Hematopoietic multipotent progenitor cell treated with erythropoietin and hydrocortisone succinate and interleukin-3 and kit ligand, for 6 days (in vitro differentiated cells): ENCODE measurements around the gene TNIP1.

Experiments
- DNase-seq: peaks from one replicate; pipeline ENCODE4 v3.0.0-alpha.2; 2015

TNIP1 gene

DNA sequence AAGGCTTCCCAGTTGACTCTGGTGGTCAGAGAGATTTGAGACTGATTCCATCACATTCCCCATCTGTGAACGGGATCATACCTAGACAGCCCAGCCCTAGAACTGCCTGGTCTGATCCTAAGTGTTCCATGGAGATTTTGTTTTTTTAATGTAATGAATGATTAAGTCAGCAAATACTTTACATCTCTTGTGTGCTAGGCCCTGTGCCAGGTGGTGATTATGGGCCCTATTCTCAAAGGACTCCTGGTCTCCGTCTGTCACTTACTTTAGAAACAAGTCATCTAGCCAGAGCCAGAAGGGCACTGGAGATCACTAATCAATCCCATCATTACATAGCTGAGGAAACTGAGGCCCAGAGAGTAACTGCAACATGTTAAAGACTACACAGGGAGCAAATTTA is 61.5 kb downstream of the TNIP1 start:
- DNase-seq: no peak

DNA sequence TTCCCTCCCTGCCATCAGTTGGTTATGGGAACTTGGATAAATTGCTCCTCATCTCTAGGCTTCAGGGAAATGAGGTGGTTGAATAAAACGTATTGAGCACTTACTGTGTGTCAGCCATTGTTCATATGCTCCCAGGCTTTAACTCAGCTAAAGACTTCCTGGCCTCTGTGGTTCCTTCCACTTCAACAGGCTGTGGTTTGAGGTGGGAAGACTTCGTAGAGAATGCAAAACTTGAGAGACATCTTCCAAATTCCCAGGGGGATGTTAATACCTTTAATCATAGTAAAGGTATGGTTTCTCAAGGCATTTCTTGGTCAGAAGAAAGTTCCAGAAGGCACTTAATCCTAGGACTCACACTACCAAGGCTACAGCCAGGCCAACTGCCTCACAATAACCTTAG is 62.0 kb downstream of the TNIP1 start:
- no peak for DNase-seq

- no peak for DNase-seq
Measured at GRCh38 chr5:151017897-151018296, 62.9 kb downstream of the TNIP1 start.

DNA sequence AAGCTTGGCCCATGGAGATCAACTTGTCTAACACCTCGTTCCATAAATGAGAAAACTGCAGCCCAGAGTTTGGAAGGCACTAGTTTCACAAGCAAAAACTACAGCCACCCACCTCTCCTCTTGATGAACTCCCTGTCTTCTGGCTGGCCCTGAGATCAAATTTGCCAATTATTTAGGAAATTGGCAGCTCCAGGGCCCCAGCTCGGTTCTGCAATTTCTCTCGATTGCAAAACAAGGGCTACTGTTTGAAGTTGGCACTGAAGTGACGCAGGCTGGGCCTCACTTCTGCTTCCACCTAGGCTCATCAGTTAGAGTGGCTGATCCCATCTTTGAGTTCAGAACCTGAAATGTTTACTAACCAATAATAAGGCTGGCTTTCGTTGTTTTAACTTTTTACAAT is 64.1 kb downstream of the TNIP1 start:
- peak; percentile 53 for DNase-seq

DNA sequence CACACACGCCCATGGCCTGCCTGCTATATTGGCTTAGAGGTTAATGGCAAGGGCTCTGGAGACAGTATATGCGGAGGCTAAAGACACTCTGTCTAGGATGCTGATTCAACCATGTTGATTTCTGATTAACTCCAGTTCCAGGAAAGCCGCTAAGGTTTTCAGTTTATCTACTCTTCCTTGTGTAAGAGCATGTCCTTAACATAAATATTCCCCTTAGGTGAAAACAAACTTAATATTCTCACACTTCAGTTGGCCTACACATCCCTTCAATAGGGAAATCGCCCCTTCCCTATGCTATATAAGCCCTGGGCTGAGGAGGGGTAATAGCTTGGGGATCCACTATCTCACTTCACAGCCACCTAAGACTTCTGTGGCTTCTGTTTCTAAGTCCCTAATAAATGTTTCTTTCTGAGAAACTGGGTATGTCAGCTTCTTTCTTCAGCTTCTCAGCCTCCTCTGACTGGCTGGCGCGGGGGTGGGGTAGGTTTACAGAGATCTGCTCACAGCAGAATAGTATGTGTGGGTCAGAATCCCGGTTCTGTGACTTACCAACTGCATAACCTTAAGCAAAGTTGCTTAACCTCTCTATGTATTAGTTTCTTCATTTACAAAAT is 64.8 kb downstream of the TNIP1 start:
- peak; percentile 26 for DNase-seq

- DNase-seq: no peak
Measured at GRCh38 chr5:151014680-151015343, 66.0 kb downstream of the TNIP1 start.

DNA sequence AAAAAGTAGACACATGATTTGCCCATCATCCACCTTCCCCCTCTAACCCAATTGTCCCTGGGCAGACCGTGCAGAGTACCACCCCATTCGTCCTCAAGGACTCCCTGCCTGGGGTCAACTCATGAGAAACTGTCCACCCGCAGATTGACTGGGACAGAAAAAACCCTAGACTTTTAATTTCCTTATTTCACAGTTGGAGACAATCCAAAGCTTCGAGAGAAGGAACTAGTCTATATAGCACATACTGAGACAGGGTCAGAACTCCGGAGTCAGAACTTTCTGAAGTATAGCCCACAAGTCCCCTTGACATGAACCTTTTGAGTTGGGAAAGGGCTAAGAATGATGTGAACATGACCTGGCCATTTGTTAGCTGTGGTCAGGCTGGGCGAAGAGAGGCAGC is 68.0 kb downstream of the TNIP1 start:
- no peak for DNase-seq

- DNase-seq: no peak
Measured at GRCh38 chr5:151008906-151009305, 71.9 kb downstream of the TNIP1 start.

DNA sequence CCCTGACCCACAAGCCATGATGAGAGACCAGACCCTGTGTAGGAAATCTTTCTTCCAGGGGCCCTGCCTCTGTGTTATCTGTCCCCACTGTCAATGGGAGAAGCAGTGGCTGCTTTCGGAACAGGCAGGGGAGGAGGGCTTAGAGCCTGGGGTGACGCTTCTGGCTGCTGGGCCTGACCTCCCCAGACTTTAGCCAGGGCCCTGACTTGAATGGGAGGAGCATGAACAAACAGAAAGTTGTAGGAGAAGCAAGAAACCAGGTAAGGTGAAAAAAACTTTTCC is 72.7 kb downstream of the TNIP1 start:
- DNase-seq: no peak

GRCh38 chr5:151007430-151008209 is 73.2 kb downstream of the TNIP1 start:
- DNase-seq: no peak

GRCh38 chr5:151006704-151007334 is 74.0 kb downstream of the TNIP1 start:
- DNase-seq: no peak

DNA sequence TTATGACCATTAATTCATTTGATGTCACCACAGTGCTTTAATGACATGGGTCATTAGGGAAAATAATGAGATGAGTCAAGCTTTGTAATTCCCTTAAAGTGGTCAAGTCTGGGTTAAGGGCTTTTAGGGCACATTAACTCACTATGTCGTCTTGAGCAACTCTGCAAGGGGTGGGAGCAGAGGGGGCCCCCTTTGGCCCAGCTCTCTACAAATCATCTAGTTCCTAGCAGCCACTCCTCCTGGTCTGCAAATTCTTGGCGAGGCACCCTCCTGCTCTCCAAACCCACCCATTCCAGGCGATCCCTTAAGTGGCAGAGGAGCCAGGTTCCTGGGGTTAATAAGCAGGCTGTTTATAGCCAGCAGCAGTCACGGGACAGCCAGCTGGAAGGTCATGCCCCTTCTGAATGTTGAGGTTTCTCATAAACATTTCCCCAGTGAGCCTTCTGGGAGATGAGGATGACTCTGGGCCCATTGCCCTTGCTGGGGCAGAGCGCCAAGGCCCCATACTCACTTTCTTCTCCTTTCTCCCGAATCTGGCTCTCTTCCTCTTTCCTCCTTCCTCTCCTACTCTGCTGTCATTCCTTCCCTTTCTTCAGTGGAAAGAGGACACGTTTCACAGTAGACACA is 74.8 kb downstream of the TNIP1 start:
- no peak for DNase-seq

DNA sequence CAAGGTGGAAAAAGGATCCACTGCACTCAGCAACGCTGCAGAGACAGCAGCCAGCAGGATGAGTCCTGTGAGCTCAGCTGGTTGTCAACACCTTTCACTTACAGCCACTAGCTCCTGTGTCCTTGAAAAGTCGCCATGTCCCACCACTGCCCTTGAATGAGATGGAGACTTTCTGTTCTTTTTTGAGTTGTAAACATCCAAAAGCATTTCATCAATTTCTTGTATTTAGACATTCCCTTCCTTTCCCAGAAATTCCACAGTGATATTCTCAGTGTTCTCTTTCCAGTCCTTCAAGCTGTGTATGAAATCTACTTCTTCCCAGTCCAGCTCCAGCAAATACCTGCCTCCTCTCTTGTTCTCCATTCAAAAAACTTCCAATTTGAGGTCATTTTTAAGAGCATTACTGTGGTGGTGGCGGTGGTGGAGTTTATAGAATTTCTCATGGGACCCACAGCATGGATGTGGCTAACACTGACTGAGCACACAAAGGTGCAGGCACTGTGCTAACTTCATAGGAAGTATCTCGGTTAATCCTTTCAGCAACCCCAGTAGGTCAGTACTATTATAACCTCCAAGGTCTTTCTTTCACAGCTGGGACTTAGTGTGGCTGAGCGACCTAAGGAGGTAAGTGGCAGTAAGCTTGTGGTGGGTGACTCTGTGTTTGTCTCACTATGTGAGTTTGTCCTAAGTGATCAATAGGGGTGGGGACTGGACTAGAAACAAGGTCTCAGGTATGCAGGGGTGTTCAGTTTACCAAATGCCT is 75.5 kb downstream of the TNIP1 start:
- DNase-seq: no peak

DNA sequence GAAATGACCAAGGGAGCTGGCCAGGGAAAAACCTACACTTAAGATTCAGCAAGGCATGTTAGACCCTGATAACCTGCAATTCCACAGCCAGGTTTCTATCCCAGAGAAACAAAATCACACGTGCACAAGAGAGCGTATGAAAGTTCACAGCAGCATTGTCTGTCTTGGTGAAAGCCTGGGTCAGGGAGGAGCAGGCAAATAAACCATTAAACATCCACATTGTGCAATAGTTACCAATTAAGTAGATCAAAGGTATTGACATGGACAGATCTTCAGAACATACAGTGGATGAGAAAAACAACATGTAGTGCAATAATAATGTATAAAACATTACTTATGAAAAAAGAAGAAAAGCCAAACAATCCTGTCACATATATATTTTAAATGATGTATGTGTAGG is 76.3 kb downstream of the TNIP1 start:
- DNase-seq: no peak

DNA sequence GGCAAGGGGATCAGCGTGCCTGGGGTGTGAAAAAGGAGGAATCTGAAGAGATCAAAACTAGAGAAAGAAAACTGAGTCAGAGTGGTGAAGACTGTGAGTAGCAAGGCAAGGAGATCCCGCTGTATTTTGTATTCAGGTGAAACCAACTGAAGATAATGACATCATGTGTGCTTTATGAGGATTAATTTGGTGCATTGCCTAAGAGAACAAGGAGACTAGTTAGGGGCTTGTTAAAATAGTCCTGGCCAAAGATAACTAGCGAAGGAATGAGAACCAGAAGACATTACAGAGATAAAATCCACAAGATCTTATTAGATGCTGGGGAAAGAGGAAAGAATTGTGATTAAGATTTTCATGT is 77.4 kb downstream of the TNIP1 start:
- no peak for DNase-seq

DNA sequence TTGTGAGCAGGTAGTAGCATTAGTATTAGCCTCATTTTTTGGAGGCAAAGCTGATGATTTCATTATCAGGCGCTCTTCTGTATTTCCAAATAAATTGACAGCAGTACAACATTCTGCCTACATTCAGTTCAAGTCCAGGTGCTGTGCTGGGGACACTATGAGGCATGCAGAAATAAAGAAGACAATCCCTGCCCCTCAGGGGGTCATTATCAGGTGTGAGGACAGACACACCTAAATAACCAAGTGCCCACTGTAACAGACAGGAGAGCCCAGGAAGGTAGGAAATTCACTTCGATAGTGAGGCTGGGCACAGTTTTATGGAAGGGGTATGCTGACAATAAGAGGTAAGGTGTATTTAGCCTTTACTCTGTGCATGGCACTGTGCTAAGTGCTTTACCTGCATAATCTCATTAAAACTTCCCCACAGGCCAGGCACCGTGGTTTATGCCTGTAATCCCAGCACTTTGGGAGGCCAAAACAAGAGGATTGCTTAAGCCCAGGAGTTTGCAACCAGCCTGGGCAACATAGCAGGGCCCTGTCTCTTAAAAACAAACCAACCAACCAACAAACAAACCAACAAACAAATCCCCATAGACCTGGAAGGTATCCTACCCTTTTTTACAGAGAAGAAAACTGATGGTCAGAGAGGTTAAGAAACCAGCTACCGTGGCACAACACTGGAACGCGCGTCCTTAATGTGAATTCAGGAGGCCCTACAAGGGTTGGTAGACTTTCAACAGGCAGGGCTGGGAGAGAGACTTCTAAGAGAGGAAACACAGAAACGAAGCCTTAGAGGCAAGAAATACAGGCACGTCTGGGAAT is 77.9 kb downstream of the TNIP1 start:
- no peak for DNase-seq

DNA sequence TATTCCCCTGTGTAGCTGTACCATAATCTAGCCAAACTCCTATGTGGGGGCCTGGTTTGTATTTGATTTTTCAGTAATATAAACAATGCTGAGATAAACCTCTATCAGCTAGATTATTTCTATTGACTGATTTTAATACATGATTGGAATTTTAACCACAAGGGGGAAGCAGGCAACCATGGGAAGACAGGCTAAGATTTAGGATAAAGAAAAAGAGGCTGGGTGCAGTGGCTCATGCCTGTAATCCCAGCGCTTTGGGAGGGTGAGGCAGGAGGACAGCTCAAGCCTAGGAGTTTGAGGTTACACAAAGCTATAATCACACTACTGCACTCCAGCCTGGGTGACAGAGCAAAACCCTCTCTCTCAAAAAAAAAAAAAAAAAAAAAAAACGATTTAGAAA is 78.6 kb downstream of the TNIP1 start:
- peak; percentile 42 for DNase-seq

GRCh38 chr5:151001436-151001835 is 79.4 kb downstream of the TNIP1 start:
- DNase-seq: no peak

DNA sequence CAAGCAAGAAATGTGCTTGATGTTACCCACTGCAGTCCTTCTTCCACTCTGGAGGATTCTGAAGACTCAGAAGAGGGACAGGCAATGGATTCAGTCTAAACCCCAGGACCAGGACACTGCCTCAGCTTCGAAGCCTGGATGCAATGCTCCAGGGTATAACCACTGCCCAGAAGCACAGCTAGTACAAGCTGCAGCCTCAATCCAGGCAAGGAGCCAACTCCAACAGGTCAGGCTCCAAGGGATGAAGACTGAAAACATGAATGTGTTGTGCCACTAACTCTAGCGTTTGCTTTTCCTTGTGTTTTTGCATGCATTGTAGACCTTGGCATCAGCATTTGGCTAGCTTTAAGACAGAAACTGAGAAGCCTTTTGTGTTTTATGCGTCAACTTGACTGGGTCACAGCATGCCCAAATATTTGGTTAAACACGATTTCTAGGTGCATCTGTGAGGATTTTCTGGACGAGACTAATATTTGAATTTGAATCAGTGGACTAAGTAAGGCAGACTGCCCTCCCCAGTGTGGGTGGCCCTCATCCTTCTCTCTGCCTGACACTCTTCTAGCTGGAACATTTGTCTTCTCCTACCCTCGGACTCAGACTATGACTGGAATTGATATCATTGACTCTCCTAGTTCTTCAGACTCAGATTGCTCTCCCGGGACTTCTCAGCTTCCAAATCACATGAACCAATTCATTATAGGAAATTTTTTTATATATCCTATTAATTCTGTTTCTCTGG is 81.0 kb downstream of the TNIP1 start:
- DNase-seq: no peak

GRCh38 chr5:150993826-150994412 is 86.9 kb downstream of the TNIP1 start:
- DNase-seq: no peak

DNA sequence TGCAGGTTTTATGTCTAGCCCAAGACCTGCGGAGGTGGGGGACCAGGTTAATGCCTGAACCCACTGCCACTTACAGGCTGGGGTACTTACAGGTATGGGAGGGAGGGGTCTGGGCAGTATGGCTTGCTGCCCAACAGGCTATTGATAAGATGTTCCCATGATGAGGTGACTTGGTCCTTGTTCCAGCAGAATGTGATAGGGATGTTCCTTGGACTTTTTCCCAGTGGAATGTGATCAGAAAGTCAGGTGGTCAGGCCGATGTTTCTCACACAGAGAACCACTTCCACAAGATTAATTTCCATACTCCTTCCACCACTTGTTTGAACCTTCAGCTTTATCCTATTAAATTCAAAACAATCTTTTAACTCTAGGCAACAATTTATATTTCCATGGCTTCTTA is 87.4 kb downstream of the TNIP1 start:
- DNase-seq: no peak
